Loucy (cell line): ENCODE data around the gene OR2D2.
"Not testable (repeated sequence)": the region's sequence is repeated elsewhere in the genome, so short reads cannot be mapped to it uniquely, and the experiment has no call there.

Source experiments
- H2AFZ ChIP-seq: fragments of 200-600 bp; sonication (generic); 2 replicates; pipeline ENCODE4 v1.6.0; 2016; ENCODE audit warnings: antibody characterized with exemption, mild to moderate bottlenecking, low read length, moderate library complexity
- H3F3A ChIP-seq: fragments of 200-600 bp; 2 replicates; pipeline ENCODE4 v1.6.0; 2016; ENCODE audit warnings: antibody characterized with exemption, low read depth, mild to moderate bottlenecking
- H3K27me3 ChIP-seq: fragments of 200-600 bp; sonication (generic); 2 replicates; pipeline ENCODE4 v1.6.1; 2014; ENCODE audit warnings: low read length, mild to moderate bottlenecking; ENCODE audit not compliant: insufficient read depth, poor library complexity, severe bottlenecking
- H3K36me3 ChIP-seq: fragments of 200-600 bp; sonication (generic); 2 replicates; pipeline ENCODE4 v1.6.1; 2016; ENCODE audit warnings: low read length; ENCODE audit not compliant: insufficient read depth
- H3K4me1 ChIP-seq: fragments of 200-600 bp; sonication (generic); 2 replicates; pipeline ENCODE4 v1.5.1; 2014; ENCODE audit warnings: low read length, mild to moderate bottlenecking; ENCODE audit not compliant: insufficient read depth, poor library complexity, severe bottlenecking
- H3K4me2 ChIP-seq: fragments of 200-600 bp; sonication (generic); 2 replicates; pipeline ENCODE4 v1.6.0; 2014; ENCODE audit warnings: antibody characterized with exemption, low read length, low read depth, mild to moderate bottlenecking; ENCODE audit not compliant: poor library complexity, severe bottlenecking
- H3K4me3 ChIP-seq: fragments of 200-600 bp; sonication (generic); 2 replicates; pipeline ENCODE4 v1.5.1; 2014; ENCODE audit warnings: low read length, mild to moderate bottlenecking, mixed read lengths; ENCODE audit not compliant: poor library complexity, severe bottlenecking
- H3K79me2 ChIP-seq: fragments of 200-600 bp; sonication (generic); 2 replicates; pipeline ENCODE4 v1.6.1; 2014; ENCODE audit warnings: low read length; ENCODE audit not compliant: insufficient read depth
- H3K9ac ChIP-seq: fragments of 200-600 bp; sonication (generic); 2 replicates; pipeline ENCODE4 v1.6.0; 2014; ENCODE audit warnings: mild to moderate bottlenecking, low read depth, low read length, moderate library complexity; ENCODE audit not compliant: poor library complexity, severe bottlenecking
- H3K9me2 ChIP-seq: fragments of 200-600 bp; sonication (generic); replicated peaks from 2 replicates; pipeline ENCODE4 v1.6.1; 2016; ENCODE audit warnings: low read depth, low read length, mixed read lengths
- H3K9me3 ChIP-seq: fragments of 200-600 bp; sonication (generic); 2 replicates; pipeline ENCODE4 v1.6.1; 2014; ENCODE audit warnings: mild to moderate bottlenecking, antibody characterized with exemption, low read length, low read depth; ENCODE audit not compliant: insufficient read depth
- H4K20me1 ChIP-seq: fragments of 200-600 bp; sonication (generic); 2 replicates; pipeline ENCODE4 v1.6.0; 2014; ENCODE audit warnings: antibody characterized with exemption, low read length, mild to moderate bottlenecking; ENCODE audit not compliant: insufficient read depth, poor library complexity, severe bottlenecking
- CTCF ChIP-seq: fragments of 200-600 bp; sonication (generic); conservative IDR thresholded peaks from 2 replicates; pipeline ENCODE4 v1.5.1; 2014; ENCODE audit warnings: mild to moderate bottlenecking, antibody characterized with exemption, low read length
- EZH2phosphoT487 ChIP-seq: fragments of 200-600 bp; IDR thresholded peaks from 2 replicates; pipeline ENCODE4 v1.6.1; 2018; ENCODE audit warnings: antibody characterized with exemption, mild to moderate bottlenecking, moderate library complexity, borderline replicate concordance

The OR2D2 gene

DNA sequence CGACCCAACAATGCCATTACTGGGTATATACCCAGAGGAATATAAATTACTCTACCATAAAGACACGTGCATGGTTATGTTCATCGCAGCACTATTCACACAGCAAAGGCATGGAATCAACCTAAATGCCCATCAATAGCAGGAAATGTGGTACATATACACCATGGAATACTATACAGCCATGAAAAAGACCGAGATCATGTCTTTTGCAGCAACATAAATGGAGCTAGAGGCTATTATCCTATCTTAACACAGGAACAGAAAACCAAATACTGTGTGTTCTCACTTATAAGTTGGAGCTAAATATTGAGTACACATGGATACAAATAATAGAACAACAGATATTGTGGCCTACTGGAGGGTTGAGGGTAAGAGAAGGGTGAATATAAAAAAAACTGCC, 3.5 kb downstream of the OR2D2 start:
- Histone ChIP-seq H3K27me3 (no peaks in the 10 kb centered on the region), H3K79me2 (no peaks in the 10 kb centered on the region), H3K36me3 (no peaks in the 10 kb centered on the region), H3K9me3 (no peaks in the 10 kb centered on the region), H3K4me3 (no peak overlapping the region), H3F3A (no peaks in the 10 kb centered on the region), H3K9me2 (no peaks in the 10 kb centered on the region), H4K20me1 (no peaks in the 10 kb centered on the region), H2AFZ (no peak overlapping the region), H3K4me2 (no peak overlapping the region), H3K4me1 (no peaks in the 10 kb centered on the region), H3K9ac (no peak overlapping the region)
- TF ChIP-seq CTCF: no peak
- no peak for TF ChIP-seq EZH2phosphoT487

- not testable (repeated sequence) for H3K4me2 ChIP-seq, H3K27me3 ChIP-seq, H3K36me3 ChIP-seq, H3K9ac ChIP-seq, H2AFZ ChIP-seq, H3K9me3 ChIP-seq, H3K9me2 ChIP-seq, H4K20me1 ChIP-seq, H3F3A ChIP-seq, H3K4me3 ChIP-seq, H3K79me2 ChIP-seq, H3K4me1 ChIP-seq
Observed at GRCh38 chr11:6887711-6888110, 4.6 kb downstream of the OR2D2 start.

- no peaks in the 10 kb centered on the region for H4K20me1 ChIP-seq
- no peaks in the 10 kb centered on the region for H3K36me3 ChIP-seq
- H3K9me3 ChIP-seq: no peaks in the 10 kb centered on the region
- H2AFZ ChIP-seq: no peak overlapping the region
- H3K4me2 ChIP-seq: no peak overlapping the region
- TF ChIP-seq CTCF (no peak), EZH2phosphoT487 (no peak)
- no peaks in the 10 kb centered on the region for H3K9me2 ChIP-seq
- no peaks in the 10 kb centered on the region for H3K79me2 ChIP-seq
- no peaks in the 10 kb centered on the region for H3K4me1 ChIP-seq
- H3K9ac ChIP-seq: no peak overlapping the region
- H3K27me3 ChIP-seq: no peaks in the 10 kb centered on the region
- no peak overlapping the region for H3K4me3 ChIP-seq
- H3F3A ChIP-seq: no peaks in the 10 kb centered on the region
Observed at GRCh38 chr11:6882751-6883150, 9.5 kb downstream of the OR2D2 start.

DNA sequence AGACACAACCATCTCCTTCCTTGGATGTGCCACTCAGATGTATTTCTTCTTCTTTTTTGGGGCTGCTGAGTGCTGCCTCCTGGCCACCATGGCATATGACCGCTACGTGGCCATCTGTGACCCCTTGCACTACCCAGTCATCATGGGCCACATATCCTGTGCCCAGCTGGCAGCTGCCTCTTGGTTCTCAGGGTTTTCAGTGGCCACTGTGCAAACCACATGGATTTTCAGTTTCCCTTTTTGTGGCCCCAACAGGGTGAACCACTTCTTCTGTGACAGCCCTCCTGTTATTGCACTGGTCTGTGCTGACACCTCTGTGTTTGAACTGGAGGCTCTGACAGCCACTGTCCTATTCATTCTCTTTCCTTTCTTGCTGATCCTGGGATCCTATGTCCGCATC, 15.4 kb downstream of the OR2D2 start:
- Histone ChIP-seq H3K4me3 (no peak overlapping the region), H3K4me2 (no peak overlapping the region), H3K79me2 (no peaks in the 10 kb centered on the region), H3K9ac (no peak overlapping the region), H3K36me3 (no peaks in the 10 kb centered on the region), H3K9me3 (no peaks in the 10 kb centered on the region), H3F3A (no peaks in the 10 kb centered on the region), H3K4me1 (no peaks in the 10 kb centered on the region), H4K20me1 (no peaks in the 10 kb centered on the region), H2AFZ (no peak overlapping the region), H3K27me3 (no peaks in the 10 kb centered on the region), H3K9me2 (no peaks in the 10 kb centered on the region)
- TF ChIP-seq EZH2phosphoT487 (no peak), CTCF (no peak)
